GM19438 (cell line): Measurements from ENCODE around the gene WIPF2.

Experiments
- ATAC-seq: cut with Tn5 transposase; IDR thresholded peaks from one replicate; pipeline ENCODE4 v1.9.1; 2021; ENCODE audit warnings: low read depth; ENCODE audit not compliant: unreplicated experiment

Gene WIPF2

GRCh38 chr17:40323391-40324381 is 104.6 kb downstream of the WIPF2 start:
- ATAC-seq, result no peak

- ATAC-seq, result no peak
Measured at GRCh38 chr17:40325156-40326013, 106.3 kb downstream of the WIPF2 start.

- ATAC-seq, result no peak
Measured at GRCh38 chr17:40326014-40326831, 107.1 kb downstream of the WIPF2 start.

DNA sequence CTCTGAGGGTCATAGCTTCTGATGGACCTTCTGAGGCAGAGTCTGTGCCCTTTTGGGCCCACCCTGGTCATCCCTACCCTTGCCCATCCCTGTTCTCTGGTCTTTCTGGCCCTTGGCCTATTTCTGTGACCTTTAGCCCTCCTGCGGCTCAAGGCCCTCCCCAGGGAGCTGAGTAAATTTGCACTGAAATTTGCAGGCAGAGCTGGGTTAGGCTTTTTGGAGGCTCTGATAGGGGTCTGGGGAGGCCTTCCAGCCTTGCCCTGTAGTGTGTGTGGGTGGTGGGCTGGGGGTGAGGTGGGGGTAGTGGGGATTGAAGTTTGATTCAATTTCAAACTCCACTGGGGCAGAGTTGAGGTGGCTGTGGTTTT is 107.7 kb downstream of the WIPF2 start:
- no peak for ATAC-seq

GRCh38 chr17:40327244-40327729 is 108.2 kb downstream of the WIPF2 start:
- no peak for ATAC-seq

DNA sequence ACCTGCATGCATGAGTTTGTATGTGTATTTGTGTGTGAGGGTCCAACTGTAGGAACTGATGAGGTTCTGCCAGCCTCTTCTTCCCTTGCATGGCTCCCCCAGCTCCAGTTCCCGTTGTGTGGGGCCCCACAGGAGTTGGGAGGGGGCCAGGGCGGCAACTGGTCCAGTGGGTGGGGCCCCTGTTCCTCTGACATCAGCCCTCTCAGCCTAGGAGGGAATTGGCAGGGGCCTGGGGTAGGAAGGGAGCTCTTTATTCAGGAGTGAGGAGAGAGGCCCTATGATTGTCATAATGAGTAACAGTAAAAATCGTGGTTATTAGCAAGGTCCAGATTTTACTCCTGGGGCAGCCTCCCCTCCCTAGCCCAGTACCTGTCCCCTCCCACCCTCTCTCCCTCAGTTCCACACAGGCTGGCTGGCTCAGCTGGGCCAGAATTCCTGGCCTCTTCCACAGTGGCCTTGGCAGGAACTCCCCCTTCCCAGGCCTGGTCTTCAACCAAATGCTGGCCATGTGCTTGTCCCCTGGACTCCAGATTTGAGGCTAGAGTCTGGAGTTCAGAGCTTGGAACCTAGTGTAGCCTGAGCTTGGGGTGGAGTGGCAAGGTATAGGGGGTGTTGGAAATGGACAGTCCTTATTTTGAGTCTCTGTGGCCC is 108.8 kb downstream of the WIPF2 start:
- no peak for ATAC-seq

GRCh38 chr17:40328386-40328766 is 109.3 kb downstream of the WIPF2 start:
- ATAC-seq, result no peak

GRCh38 chr17:40329839-40330794 is 111.0 kb downstream of the WIPF2 start:
- ATAC-seq, result no peak

- no peak for ATAC-seq
Measured at GRCh38 chr17:40330850-40331470, 111.9 kb downstream of the WIPF2 start.

DNA sequence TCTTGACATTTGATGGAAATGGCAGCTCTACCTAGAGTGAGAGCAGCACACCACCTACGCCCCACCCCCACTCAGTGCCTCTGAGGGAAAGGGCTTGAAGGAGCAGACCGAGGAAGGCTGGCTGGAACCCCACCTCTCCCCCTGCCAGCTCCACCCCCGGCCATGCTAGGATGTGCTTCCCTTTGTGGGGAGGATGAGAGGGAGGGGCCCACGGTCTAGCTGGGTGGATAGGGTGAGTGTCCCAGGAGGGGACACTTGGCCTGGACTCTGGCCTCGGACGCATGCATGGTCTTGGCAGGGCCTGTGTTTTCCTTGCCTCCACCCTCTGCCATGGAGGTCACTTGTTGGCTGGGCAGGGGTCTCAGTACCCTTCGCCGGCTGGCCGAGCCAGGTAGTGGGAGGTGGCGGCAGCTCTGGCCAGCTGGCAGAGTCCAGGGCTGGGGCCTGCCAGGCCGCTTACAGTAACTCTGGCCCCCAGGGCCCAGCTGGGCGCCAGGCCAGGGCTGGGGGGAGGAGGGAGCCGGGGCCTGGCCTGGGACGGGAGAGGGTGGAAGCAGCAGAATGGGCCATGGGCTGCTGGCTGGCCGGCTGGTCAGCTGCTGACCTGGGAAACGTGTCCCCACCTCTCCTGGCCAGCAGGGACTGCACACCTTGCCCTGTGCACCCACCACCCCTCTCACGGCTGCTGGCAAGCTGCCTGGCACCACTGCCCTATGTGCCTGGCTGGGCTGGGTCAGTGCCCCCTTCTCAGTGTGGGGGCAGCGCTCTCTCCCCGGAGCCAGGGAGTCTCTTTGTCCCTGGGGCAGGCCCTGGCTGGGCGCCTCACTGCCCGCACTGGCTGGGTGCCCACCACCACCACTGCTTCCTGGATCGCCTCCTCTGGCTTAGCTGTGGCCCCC is 112.9 kb downstream of the WIPF2 start:
- ATAC-seq, result no peak
